SK-N-MC (cell line): ENCODE results near the gene SYCE3.

Experiments
- EZH2 ChIP-seq: fragments of 200-600 bp; sonication (generic); IDR thresholded peaks from one replicate; pipeline ENCODE4 v1.6.1; 2017; ENCODE audit warnings: antibody characterized with exemption
- POLR2AphosphoS5 ChIP-seq: IDR thresholded peaks from 2 replicates; pipeline ENCODE4 v1.6.1; 2012; ENCODE audit warnings: mild to moderate bottlenecking, low read depth, low read length, borderline replicate concordance

DNA sequence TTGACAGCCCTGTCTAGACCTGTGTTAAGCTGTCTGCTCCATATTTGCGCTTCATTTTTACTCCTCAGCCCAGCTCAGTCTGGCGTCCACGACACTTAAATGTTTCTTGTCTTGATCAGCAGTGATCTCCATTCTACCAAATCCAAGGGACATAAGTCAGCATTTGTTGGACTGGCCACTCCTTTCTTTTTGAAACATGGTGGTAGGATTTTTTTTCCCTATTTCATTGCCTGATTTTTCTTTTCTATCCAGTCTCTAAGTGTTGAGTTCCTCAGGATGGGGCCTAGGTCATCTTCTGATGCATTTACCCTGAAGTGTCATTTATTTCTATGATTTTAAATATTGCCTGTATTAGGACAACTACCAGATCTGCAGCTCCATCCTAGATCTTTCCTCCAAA lies 53.8 kb downstream of the SYCE3 start:
- TF ChIP-seq EZH2 = no peak
- no peak for TF ChIP-seq POLR2AphosphoS5
